Measurements from ENCODE around the gene LSR. TPM values are rescaled to one million over a fixed set of nuclear protein-coding genes. Genes with fewer than 3 reads are reported as not detected.

The LSR gene
- total RNA-seq, 1 donor from 2014 or later, result 0.83 TPM

DNA sequence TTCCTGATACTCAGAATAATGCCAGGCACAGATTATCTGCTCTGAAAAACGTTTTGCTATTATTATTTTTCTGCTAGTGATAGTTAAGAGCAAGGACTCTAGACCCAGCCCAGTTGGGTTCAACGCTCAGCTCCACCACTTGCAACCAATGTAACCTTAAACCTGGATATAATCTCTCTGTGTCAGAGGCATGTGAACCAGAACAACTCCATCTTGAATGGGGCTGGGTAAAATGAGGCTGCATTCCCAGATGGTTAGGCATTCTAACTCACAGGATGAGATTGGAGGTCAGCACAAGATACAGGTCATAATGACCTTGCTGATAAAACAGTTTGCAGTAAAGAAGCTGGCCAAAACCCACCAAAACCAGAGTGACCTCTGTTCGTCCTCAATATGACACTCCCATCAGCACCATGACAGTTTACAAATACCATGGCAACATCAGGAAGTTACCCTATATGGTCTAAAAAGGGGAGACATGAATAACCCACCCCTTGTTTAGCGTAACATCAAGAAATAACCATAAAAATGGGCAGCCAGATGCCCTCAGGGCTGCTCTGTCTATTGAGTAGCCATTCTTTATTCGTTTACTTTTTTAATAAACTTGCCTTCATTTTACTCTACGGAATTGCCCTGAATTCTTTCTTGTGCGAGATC is 33.9 kb upstream of the LSR start:
- Mint-ChIP-seq H3K9me3 (ENCODE audit: unreplicated experiment) (peaks cover 3% of the 10 kb centered on the region), H3K4me3 (ENCODE audit: unreplicated experiment) (no peak overlapping the region), H3K27ac (ENCODE audit: unreplicated experiment) (no peak overlapping the region), H3K36me3 (ENCODE audit: unreplicated experiment) (no peaks in the 10 kb centered on the region), H3K27me3 (ENCODE audit: unreplicated experiment) (peaks cover 6% of the 10 kb centered on the region), H3K4me1 (ENCODE audit: unreplicated experiment) (peaks cover 6% of the 10 kb centered on the region)
- TF ChIP-seq, protein P1, sequence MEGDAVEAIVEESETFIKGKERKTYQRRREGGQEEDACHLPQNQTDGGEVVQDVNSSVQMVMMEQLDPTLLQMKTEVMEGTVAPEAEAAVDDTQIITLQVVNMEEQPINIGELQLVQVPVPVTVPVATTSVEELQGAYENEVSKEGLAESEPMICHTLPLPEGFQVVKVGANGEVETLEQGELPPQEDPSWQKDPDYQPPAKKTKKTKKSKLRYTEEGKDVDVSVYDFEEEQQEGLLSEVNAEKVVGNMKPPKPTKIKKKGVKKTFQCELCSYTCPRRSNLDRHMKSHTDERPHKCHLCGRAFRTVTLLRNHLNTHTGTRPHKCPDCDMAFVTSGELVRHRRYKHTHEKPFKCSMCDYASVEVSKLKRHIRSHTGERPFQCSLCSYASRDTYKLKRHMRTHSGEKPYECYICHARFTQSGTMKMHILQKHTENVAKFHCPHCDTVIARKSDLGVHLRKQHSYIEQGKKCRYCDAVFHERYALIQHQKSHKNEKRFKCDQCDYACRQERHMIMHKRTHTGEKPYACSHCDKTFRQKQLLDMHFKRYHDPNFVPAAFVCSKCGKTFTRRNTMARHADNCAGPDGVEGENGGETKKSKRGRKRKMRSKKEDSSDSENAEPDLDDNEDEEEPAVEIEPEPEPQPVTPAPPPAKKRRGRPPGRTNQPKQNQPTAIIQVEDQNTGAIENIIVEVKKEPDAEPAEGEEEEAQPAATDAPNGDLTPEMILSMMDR (IDR thresholded peaks at IDR 0.05), result no peak
- DNase-seq (ENCODE audit: extremely low spot score, unreplicated experiment), result no peak

DNA sequence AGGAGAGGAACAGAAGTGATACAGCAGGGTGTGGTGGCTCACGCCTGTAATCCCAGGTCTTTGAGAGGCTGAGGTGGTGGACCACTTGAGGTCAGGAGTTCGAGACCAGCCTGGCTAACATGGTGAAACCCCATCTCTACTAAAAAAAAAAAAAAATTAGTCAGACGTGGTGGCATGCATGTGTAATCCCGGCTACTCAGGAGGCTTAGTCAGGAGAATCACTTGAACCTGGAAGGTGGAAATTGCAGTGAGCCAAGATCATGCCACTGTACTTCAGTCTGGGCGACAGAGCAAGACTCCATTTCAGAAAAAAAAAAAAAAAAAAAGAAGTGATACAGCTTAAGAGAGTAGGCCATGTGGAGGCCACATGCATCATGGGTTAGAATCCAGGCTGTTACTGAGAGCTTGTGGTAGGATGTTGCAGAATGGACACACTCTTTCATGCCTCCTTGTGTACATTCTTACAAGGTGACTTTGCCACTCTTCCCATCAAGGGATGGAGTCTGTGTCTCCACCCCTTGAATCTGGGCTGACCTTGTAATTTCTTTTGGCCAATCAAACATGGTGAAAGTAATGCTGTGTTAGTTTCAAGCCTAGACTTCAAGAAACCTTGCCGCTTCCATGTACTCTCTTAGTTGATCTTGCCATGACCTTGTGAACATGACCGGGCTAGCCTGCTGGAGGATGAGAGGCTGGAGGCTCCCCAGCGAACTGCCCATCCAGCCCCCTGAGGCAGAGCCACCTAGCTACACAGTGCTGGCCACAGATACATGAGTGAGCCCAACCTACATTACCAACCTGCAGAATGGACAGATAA is 32.6 kb upstream of the LSR start:
- TF ChIP-seq, protein P1 (IDR thresholded peaks at IDR 0.05), result no peak
- H3K27me3 Mint-ChIP-seq (ENCODE audit: unreplicated experiment), result peaks cover 3% of the 10 kb centered on the region
- H3K27ac Mint-ChIP-seq (ENCODE audit: unreplicated experiment), result no peak overlapping the region
- no peaks in the 10 kb centered on the region for H3K36me3 Mint-ChIP-seq (ENCODE audit: unreplicated experiment)
- no peak for DNase-seq (ENCODE audit: extremely low spot score, unreplicated experiment)
- no peak overlapping the region for H3K4me3 Mint-ChIP-seq (ENCODE audit: unreplicated experiment)
- peaks cover 6% of the 10 kb centered on the region for H3K4me1 Mint-ChIP-seq (ENCODE audit: unreplicated experiment)
- peaks cover 3% of the 10 kb centered on the region for H3K9me3 Mint-ChIP-seq (ENCODE audit: unreplicated experiment)

DNA sequence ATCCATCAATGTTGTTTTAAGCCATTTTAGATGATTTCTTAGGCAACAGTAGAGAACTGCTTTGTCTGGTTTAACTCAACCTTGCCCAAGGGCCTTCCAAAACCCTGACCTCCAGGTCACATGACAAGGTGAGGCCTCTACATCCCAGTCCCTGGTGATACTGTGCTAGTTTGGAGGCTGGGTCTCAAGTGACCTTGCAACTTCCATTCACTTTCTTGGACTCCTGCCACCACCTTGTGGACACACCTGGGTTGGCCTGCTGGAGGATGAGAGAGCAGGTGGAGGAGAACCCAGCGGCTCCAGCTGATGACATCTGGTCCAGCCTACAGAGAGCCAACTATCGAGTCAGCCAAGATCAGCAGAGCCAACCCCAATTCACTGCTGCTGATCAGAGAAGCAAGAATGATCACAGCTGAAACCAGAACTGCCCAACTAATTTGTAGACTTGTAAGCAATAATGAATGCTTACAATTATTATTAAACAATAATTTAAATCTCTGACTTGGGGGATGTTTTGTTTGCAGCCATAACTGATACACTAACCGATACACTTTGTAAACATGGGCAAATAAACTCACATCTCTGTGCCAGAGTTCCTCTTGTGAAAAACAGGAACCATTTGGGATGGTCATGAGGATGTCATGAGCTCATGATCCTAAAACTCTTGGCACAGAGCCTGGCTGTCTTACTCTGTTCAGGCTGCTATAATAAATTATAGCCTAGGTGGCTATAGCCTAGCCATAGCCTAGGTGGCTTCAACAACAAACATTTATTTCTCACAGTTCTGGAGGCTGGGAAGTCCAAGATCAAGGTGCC is 31.8 kb upstream of the LSR start:
- no peak overlapping the region for H3K27ac Mint-ChIP-seq (ENCODE audit: unreplicated experiment)
- H3K36me3 Mint-ChIP-seq (ENCODE audit: unreplicated experiment), result no peaks in the 10 kb centered on the region

DNA sequence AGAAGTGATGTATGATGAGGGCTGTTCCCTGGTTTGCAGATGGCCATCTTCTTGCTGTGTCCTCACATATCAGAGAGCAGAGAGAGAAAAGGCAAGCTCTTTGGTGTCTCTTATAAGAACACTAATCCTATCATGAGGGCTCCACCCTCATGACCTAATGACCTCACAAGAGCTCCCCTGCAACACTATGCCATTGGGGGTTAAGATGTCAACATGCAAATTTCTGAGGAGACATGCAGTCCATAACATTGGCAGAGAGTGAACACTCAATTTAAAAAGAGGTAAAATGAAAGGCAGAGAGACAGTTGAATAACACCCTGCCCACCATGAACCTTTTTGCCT is 31.2 kb upstream of the LSR start:
- Mint-ChIP-seq H3K27me3 (ENCODE audit: unreplicated experiment) (peaks cover 3% of the 10 kb centered on the region), H3K4me3 (ENCODE audit: unreplicated experiment) (no peak overlapping the region), H3K9me3 (ENCODE audit: unreplicated experiment) (peaks cover 3% of the 10 kb centered on the region), H3K27ac (ENCODE audit: unreplicated experiment) (no peak overlapping the region), H3K4me1 (ENCODE audit: unreplicated experiment) (peaks cover 6% of the 10 kb centered on the region), H3K36me3 (ENCODE audit: unreplicated experiment) (no peaks in the 10 kb centered on the region)
- DNase-seq (ENCODE audit: extremely low spot score, unreplicated experiment), result no peak
- TF ChIP-seq, protein P1 (IDR thresholded peaks at IDR 0.05), result no peak

More for the DNA sequence above, 31.8 kb upstream of the LSR start:
- TF ChIP-seq, protein P1 (IDR thresholded peaks at IDR 0.05), result no peak
- H3K27me3 Mint-ChIP-seq (ENCODE audit: unreplicated experiment), result peaks cover 3% of the 10 kb centered on the region
- H3K4me3 Mint-ChIP-seq (ENCODE audit: unreplicated experiment), result no peak overlapping the region
- peaks cover 3% of the 10 kb centered on the region for H3K9me3 Mint-ChIP-seq (ENCODE audit: unreplicated experiment)
- no peak for DNase-seq (ENCODE audit: extremely low spot score, unreplicated experiment)
- peaks cover 6% of the 10 kb centered on the region for H3K4me1 Mint-ChIP-seq (ENCODE audit: unreplicated experiment)
